ENCODE data around the gene CASTOR2.
"Not testable (repeated sequence)": the region's sequence is repeated elsewhere in the genome, so short reads cannot be mapped to it uniquely, and the experiment has no call there.

The CASTOR2 gene

DNA sequence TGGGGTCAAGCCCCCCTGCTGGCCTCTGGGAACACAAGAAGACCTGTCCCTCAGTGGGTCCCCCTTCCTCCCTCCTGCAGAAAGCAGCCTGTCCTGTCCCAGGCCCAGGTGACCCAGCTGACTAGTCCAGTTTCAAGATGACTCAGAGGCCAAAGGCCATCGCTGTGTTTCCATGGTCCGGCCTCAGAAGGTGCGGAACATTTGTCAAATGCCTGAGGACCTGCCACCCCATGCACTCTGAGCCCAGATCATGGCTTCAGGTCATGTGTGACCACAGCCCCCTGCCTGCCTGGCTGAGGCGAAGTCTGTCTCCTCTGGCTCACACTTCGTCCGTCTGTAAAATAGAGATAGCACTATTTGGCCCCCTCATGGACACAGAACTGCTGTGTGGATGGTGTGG, 2.4 kb downstream of the CASTOR2 start:
- H3K4me3 Mint-ChIP-seq, H3K4me1 Mint-ChIP-seq: not testable (repeated sequence)

DNA sequence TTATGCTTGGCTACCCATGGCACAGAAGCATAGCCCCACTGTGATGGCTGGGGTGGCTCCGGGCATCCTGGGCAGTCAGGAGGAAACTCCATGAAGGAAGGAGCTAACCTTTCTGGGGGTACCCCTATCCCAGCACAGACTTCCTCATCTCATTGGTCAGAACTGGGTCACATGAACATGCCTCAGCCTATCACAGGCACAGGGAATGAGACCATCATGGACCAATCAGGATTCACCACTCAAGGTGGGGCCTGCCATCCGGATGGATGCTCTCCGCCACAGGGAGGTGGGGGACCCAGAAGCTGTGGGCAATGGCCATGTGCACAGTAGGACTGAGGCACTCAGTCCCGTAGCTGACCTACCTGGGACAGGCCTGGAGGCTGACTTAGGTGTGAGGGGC, 6.9 kb downstream of the CASTOR2 start:
- not testable (repeated sequence) for H3K9me3 Mint-ChIP-seq, H3K4me1 Mint-ChIP-seq, H3K36me3 Mint-ChIP-seq, H3K4me3 Mint-ChIP-seq, DNase-seq, H3K27ac Mint-ChIP-seq, H3K27me3 Mint-ChIP-seq
- ATAC-seq (replicated peaks), result peak in 1 of 2 donors; percentile 18

More for the DNA sequence above, 2.4 kb downstream of the CASTOR2 start:
- H3K27ac Mint-ChIP-seq; H3K36me3 Mint-ChIP-seq; ATAC-seq (replicated peaks); H3K27me3 Mint-ChIP-seq; H3K9me3 Mint-ChIP-seq; DNase-seq: not testable (repeated sequence)

DNA sequence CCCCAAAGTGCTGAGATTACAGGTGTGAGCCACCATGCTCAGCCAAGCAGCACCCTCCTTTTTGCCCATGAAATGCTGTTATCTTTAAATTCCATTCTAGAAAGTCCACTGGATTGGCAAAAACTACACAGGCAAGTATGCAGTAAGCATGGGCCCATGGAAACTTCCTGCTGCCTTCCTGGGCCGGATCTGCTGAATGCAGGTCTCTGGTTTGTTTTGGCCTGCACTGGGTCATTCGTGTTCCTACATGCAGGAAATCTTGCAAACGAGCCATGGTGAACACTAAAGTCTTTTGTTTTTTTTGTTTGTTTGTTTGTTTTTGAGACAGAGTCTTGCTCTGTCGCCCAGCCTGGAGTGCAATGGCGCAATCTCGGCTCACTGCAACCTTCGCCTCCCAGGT, 7.9 kb downstream of the CASTOR2 start:
- not testable (repeated sequence) for H3K9me3 Mint-ChIP-seq; ATAC-seq (replicated peaks); DNase-seq; H3K4me1 Mint-ChIP-seq; H3K36me3 Mint-ChIP-seq; H3K4me3 Mint-ChIP-seq; H3K27ac Mint-ChIP-seq; H3K27me3 Mint-ChIP-seq

DNA sequence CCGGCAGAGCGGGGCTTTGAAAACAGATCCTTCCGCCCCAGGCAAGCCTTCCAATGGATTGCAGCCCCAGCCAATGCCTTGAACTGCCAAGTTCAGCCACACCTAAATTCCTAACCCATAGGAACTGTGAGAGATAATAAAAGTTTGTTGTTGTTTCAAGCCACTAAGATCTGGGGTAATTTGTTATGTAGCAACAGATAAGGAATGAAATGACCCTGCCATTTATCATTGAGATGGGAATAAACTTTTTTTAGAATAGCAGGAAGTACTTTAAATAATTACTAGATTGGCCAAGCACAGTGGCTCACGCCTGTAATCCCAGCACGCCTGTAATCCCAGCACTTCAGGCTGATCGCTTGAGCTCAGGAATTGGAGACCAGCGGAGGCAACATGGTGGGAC, 11.5 kb downstream of the CASTOR2 start:
- not testable (repeated sequence) for DNase-seq; H3K9me3 Mint-ChIP-seq; ATAC-seq (replicated peaks); H3K4me1 Mint-ChIP-seq; H3K36me3 Mint-ChIP-seq; H3K27me3 Mint-ChIP-seq; H3K27ac Mint-ChIP-seq; H3K4me3 Mint-ChIP-seq

DNA sequence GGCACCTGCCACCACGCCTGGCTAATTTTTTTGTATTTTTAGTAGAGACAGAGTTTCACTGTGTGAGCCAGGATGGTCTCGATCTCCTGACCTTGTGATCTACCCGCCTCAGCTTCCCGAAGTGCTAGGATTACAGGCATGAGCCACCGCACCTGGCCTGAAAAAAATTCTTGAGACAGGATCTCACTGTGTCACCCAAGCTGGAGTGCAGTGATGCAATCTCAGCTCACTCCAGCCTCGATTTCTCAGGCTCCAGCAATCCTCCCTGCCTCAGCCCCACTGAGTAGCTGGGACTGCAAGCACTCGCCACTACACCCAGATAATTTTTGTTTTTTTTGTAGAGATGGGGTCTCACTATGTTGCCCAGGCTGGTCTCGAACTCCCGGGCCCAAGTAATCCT, 13.0 kb downstream of the CASTOR2 start:
- not testable (repeated sequence) for H3K9me3 Mint-ChIP-seq; H3K4me3 Mint-ChIP-seq; H3K27me3 Mint-ChIP-seq; H3K27ac Mint-ChIP-seq; ATAC-seq (replicated peaks); H3K4me1 Mint-ChIP-seq; H3K36me3 Mint-ChIP-seq; DNase-seq

DNA sequence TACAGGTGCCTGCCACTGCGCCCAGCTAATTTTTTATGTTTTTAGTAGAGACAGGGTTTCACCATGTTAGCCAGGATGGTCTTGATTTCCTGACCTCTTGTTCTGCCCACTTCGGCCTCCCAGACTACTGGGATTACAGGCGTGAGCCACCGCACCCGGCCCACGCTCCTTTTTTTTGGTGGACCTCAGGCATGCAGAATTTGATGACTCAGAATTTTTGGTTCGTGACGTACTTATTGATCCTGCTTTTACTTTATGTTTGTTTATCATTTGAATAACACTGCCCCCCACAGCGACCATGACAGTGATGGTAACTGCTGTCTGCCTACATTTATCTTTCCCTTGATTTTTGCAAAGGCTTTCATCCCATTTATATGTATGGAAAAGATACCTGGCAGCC, 23.9 kb downstream of the CASTOR2 start:
- not testable (repeated sequence) for H3K9me3 Mint-ChIP-seq; H3K27me3 Mint-ChIP-seq; DNase-seq; H3K27ac Mint-ChIP-seq; H3K4me1 Mint-ChIP-seq; H3K4me3 Mint-ChIP-seq; H3K36me3 Mint-ChIP-seq; ATAC-seq (replicated peaks)

DNA sequence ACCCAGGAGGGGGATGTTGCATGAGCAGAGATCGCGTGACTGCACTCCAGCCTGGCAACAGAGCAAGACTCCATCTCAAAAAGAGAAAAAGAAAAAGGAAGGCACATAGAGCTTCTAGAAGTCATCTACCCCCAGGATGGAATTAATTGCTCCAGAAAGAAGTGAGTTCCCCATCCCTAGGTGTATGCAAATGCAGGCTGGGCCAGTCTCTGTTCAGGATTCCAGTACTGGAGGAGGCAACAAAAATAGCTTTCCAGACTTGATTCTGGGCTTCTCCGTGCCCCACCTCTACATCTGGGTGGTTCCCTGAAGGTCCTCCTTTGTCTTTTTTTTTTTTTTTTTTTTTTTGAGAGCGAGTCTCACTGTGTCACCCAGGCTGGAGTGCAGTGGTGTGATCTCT, 28.6 kb downstream of the CASTOR2 start:
- ATAC-seq (replicated peaks) (no peak), DNase-seq (no peak)
- Mint-ChIP-seq H3K36me3 (no peaks in the 10 kb centered on the region), H3K4me1 (peaks cover 0 to 2% of the 10 kb centered on the region in 2 donors), H3K4me3 (no peak overlapping the region), H3K27me3 (no peaks in the 10 kb centered on the region), H3K27ac (no peak overlapping the region), H3K9me3 (no peaks in the 10 kb centered on the region)

DNA sequence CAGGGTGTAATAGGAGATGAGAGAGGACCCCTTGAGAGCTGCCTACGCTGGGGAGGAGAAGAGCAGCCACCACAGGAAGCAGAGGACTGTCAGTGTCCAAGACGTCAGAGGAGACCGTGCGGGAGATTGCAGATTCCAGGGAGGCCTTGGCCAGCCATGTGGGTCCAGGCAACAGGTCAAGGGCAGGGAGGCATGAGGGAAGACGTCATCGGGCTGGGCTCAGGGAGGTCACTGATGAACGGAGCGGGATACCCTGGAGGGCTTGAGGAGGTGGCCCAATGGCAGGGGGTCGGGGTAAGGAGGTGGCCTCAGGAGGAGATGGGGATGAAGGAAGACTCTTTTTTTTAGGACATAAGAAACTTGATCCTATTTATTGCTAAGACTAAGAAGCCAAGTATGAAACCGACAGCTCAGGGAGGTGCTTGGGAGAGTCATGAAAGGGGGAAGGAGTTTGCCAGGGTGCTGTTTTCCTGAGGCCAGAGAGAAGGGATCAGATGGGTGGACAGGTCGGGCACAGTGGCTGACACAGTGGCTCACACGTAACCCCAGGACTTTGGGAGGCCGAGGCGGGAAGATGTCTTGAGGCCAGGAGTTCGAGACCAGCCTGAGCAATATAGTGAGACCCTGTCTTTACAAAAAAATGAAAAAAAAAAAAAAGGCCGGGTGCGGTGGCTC, 30.5 kb downstream of the CASTOR2 start:
- H3K27ac Mint-ChIP-seq; H3K27me3 Mint-ChIP-seq; H3K9me3 Mint-ChIP-seq; H3K4me3 Mint-ChIP-seq; ATAC-seq (replicated peaks); H3K4me1 Mint-ChIP-seq; DNase-seq; H3K36me3 Mint-ChIP-seq: not testable (repeated sequence)

DNA sequence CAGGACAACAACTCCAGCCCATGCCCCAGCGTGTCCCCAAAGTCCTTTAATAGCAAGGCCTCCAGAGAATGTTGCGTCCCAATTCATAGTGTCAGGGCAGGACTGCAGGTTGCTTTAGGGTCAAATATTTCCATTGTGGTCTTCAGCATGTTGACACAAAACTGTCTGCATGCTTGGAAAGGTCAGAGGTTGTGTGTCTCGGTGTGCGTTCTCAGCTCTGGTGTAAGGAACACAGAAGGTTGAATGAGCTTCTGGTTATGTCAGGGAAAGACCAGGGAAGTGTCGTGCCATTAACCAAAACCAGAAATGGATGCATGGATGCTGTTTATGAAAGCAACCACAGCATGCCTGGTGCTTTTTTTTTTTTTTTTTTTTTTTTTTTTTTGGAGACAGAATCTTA, 31.9 kb downstream of the CASTOR2 start:
- not testable (repeated sequence) for H3K27ac Mint-ChIP-seq; H3K36me3 Mint-ChIP-seq; H3K4me1 Mint-ChIP-seq; DNase-seq; H3K9me3 Mint-ChIP-seq; H3K4me3 Mint-ChIP-seq; H3K27me3 Mint-ChIP-seq; ATAC-seq (replicated peaks)

DNA sequence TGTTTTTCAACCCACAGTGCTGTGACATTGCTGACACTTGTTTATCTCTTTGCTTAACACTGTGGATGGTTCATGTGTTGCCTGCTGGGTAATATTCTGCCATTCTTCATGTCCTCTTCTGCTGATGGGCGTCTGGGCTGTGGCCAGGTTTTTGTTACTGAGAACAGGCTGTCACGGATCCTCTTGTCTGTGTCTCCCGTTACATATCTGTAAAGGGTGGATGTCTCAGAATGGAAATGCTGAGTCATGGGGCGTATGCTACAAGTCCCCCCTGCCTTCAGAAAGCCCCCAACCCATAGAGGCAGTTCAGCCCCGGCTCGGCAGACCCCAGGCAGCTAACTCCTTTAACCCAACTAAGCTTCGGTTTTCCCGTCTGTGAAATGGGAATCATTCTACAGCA, 33.3 kb downstream of the CASTOR2 start:
- not testable (repeated sequence) for ATAC-seq (replicated peaks); H3K36me3 Mint-ChIP-seq; DNase-seq; H3K27me3 Mint-ChIP-seq; H3K4me1 Mint-ChIP-seq; H3K4me3 Mint-ChIP-seq; H3K9me3 Mint-ChIP-seq
- peak overlapping the region; percentile 42 for H3K27ac Mint-ChIP-seq

DNA sequence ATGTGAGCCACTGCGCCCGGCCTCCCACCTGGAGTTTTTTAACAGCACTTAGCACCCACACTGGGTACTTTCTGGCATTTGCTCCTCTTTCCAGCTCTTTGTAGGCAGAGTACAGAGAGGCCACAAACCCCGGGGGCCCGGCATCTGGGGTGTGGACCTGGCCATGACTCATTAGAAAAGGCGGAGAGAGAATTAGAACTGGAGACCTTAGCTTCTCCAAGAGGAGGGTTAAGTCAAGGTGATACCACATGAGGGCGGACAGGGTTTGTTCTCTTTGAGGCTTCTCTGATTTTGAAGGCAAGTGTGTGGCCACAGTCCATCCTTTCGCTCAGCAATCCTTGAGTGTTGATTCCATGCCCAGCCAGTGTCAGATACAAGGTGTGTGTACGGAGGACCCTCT, 36.9 kb downstream of the CASTOR2 start:
- ATAC-seq (replicated peaks); H3K27me3 Mint-ChIP-seq; H3K9me3 Mint-ChIP-seq; H3K4me1 Mint-ChIP-seq; H3K36me3 Mint-ChIP-seq; H3K4me3 Mint-ChIP-seq; DNase-seq: not testable (repeated sequence)
- H3K27ac Mint-ChIP-seq, result peak overlapping the region; percentile 20

DNA sequence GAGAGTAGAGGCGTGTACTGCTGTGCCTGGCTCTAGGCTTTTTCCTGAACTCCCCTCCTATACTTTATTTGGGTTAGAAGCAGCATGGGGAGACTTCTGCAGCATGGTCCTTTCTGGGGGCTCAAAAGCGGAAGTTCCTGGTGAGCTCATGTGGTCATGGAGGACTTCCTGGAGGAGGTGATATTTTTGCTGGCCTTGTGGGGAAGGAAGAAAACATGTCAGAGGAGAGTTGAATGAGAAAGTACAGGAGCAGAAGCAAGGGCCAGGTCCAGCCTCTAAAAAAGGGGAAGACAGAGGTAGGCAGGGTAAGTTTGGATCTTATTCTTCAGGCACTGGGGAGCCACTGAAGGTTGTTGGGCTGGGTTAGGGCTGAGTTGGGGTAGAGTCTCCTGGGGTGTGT, 45.5 kb downstream of the CASTOR2 start:
- DNase-seq, result no peak

DNA sequence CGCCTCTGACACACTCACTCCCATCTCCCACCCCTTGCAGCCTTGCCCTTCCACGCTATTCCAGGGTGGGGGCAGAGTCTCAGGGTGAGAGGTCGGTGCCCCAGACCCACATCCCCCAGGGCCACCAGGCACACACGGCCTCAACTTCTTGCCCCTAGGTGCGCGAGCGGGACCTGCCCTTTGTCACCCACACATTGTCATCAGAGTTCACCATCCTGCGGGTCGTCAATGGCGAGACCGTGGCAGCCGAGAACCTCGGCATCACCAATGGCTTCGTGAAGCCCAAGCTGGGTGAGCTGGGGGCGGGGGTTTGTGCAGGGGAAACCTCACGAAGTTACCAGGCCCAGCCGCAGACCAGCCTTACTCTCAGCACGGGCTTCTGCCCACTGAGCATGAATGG, 53.3 kb downstream of the CASTOR2 start:
- H3K27ac Mint-ChIP-seq, result no peak overlapping the region
- ATAC-seq (replicated peaks) (no peak), DNase-seq (no peak)
- H3K4me3 Mint-ChIP-seq, result no peak overlapping the region
- H3K27me3 Mint-ChIP-seq, result no peaks in the 10 kb centered on the region
- H3K4me1 Mint-ChIP-seq, result no peaks in the 10 kb centered on the region
- no peaks in the 10 kb centered on the region for H3K9me3 Mint-ChIP-seq
- no peaks in the 10 kb centered on the region for H3K36me3 Mint-ChIP-seq

More for the DNA sequence above, 45.5 kb downstream of the CASTOR2 start:
- Mint-ChIP-seq H3K27ac (peak overlapping the region; percentile 0), H3K9me3 (no peaks in the 10 kb centered on the region), H3K36me3 (no peaks in the 10 kb centered on the region), H3K4me1 (no peaks in the 10 kb centered on the region), H3K4me3 (no peak overlapping the region), H3K27me3 (no peaks in the 10 kb centered on the region)
- no peak for ATAC-seq (replicated peaks)

DNA sequence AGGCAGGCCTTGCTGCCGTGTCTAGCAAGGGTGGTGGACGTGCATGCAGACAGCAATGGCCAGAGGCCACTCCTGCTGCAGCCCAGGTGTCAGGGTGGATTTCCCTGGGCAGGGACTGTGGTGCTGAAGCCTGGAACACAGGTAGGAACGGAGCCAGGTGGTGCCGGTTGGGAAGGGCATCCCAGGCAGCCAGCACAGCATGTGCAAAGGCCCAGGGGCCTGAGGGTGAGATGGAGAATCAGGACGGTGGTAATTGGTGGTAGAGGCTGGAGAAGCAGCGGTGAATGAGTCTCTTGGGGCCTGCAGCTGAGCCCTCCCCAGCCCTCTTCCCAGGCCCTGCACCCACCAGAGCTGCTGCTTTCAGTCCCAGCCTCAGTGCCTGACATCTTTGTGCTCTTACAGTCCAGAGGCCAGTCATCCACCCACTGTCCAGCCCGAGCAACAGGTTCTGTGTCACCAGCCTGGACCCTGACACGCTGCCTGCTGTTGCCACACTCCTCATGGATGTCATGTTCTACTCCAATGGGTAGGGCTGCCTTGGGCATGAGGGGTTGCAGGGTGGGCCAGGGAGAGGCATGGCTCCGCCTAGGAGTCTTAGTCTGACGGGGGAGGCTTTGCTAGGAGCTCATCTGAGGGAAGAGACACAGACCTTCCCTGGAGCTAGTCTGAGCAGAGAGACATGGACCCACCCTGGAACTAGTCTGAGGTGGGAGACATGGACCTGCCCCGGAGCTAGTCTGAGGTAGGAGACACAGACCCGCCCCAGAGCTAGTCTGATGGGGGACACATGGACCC, 54.3 kb downstream of the CASTOR2 start:
- Mint-ChIP-seq H3K36me3 (no peaks in the 10 kb centered on the region), H3K9me3 (no peaks in the 10 kb centered on the region), H3K4me3 (no peak overlapping the region), H3K4me1 (no peaks in the 10 kb centered on the region), H3K27me3 (no peaks in the 10 kb centered on the region), H3K27ac (no peak overlapping the region)
- no peak for ATAC-seq (replicated peaks)
- no peak for DNase-seq

DNA sequence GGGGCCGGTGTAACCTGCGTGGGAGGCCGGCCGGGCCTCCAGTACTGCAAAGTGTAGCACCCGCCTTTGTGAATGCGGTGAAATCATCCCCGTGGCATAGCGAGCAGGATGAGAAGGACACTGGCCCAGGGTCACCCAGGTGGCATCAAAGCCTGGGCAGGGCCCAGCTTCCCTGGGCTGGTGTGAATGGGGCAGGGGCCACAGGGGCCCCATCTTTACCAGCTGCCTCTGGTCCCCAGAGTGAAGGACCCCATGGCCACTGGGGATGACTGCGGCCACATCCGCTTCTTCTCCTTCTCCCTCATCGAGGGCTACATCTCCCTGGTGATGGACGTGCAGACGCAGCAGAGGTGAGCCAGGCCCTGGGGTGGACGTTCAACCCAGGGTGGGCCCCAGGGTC, 55.3 kb downstream of the CASTOR2 start:
- Mint-ChIP-seq H3K4me1 (no peaks in the 10 kb centered on the region), H3K9me3 (no peaks in the 10 kb centered on the region), H3K27ac (no peak overlapping the region), H3K4me3 (no peak overlapping the region), H3K27me3 (no peaks in the 10 kb centered on the region), H3K36me3 (no peaks in the 10 kb centered on the region)
- no peak for DNase-seq
- no peak for ATAC-seq (replicated peaks)
